ENCODE data around the gene TCF7L1.

DNA sequence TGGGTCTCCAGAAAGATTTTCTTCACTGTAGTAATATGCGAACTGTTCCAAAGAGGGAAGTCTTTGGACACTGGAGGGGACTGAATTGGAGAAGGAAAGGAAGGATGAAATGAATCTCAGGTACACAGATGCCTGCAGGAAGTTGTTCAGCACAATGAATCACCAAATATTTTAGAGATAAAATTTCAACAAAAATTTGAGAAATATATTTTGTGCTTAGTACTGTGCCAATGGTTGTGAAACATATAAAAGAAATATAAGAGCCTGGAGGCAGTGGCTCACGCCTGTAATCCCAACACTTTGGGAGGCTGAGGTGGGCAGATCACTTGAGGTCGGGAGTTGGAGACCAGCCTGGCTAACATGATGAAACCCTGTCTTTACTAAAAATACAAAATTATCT, 224.5 kb downstream of the TCF7L1 start:
- TF ChIP-seq, protein P1, sequence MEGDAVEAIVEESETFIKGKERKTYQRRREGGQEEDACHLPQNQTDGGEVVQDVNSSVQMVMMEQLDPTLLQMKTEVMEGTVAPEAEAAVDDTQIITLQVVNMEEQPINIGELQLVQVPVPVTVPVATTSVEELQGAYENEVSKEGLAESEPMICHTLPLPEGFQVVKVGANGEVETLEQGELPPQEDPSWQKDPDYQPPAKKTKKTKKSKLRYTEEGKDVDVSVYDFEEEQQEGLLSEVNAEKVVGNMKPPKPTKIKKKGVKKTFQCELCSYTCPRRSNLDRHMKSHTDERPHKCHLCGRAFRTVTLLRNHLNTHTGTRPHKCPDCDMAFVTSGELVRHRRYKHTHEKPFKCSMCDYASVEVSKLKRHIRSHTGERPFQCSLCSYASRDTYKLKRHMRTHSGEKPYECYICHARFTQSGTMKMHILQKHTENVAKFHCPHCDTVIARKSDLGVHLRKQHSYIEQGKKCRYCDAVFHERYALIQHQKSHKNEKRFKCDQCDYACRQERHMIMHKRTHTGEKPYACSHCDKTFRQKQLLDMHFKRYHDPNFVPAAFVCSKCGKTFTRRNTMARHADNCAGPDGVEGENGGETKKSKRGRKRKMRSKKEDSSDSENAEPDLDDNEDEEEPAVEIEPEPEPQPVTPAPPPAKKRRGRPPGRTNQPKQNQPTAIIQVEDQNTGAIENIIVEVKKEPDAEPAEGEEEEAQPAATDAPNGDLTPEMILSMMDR (IDR thresholded peaks at IDR 0.05; ENCODE audit: insufficient read depth, low read length) = no peak
- TF ChIP-seq POLR2AphosphoS5 (IDR thresholded peaks at IDR 0.05; ENCODE audit: low read depth) (no peak), SPI1 (IDR thresholded peaks at IDR 0.05; ENCODE audit: borderline replicate concordance, low read depth) (no peak), GABPA (IDR thresholded peaks at IDR 0.05; ENCODE audit: low read depth) (no peak)
- TF ChIP-seq, protein P2, sequence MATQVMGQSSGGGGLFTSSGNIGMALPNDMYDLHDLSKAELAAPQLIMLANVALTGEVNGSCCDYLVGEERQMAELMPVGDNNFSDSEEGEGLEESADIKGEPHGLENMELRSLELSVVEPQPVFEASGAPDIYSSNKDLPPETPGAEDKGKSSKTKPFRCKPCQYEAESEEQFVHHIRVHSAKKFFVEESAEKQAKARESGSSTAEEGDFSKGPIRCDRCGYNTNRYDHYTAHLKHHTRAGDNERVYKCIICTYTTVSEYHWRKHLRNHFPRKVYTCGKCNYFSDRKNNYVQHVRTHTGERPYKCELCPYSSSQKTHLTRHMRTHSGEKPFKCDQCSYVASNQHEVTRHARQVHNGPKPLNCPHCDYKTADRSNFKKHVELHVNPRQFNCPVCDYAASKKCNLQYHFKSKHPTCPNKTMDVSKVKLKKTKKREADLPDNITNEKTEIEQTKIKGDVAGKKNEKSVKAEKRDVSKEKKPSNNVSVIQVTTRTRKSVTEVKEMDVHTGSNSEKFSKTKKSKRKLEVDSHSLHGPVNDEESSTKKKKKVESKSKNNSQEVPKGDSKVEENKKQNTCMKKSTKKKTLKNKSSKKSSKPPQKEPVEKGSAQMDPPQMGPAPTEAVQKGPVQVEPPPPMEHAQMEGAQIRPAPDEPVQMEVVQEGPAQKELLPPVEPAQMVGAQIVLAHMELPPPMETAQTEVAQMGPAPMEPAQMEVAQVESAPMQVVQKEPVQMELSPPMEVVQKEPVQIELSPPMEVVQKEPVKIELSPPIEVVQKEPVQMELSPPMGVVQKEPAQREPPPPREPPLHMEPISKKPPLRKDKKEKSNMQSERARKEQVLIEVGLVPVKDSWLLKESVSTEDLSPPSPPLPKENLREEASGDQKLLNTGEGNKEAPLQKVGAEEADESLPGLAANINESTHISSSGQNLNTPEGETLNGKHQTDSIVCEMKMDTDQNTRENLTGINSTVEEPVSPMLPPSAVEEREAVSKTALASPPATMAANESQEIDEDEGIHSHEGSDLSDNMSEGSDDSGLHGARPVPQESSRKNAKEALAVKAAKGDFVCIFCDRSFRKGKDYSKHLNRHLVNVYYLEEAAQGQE (IDR thresholded peaks at IDR 0.05; ENCODE audit: insufficient replicate concordance, low read depth) = no peak

Data from HL-60 (cell line).